ENCODE data around the gene FBXO10.

Gene FBXO10

GRCh38 chr9:37617161-37617560, 41.0 kb upstream of the FBXO10 start:
- H3K4me1 ChIP-seq (ENCODE audit: low read length): no peaks in the 10 kb centered on the region
- no peak overlapping the region for H3K4me3 ChIP-seq (ENCODE audit: low read length)
- no peak overlapping the region for H2AFZ ChIP-seq (ENCODE audit: low read depth, low read length)
- no peak overlapping the region for H3K27ac ChIP-seq (ENCODE audit: low read length)
- TF ChIP-seq CTCF (IDR thresholded peaks at IDR 0.05; ENCODE audit: low read depth, low read length) (no peak), EZH2phosphoT487 (IDR thresholded peaks at IDR 0.05; ENCODE audit: low read depth) (no peak)
- H3K27me3 ChIP-seq (ENCODE audit: low read depth, low read length): peaks cover 16% of the 10 kb centered on the region
- no peaks in the 10 kb centered on the region for H3K79me2 ChIP-seq (ENCODE audit: low read length)
- no peak overlapping the region for H3K4me2 ChIP-seq (ENCODE audit: low read length)
- H3K9me3 ChIP-seq (ENCODE audit: insufficient read depth, low read length): no peaks in the 10 kb centered on the region
- no peaks in the 10 kb centered on the region for H4K20me1 ChIP-seq (ENCODE audit: insufficient read depth, low read length)
- H3K36me3 ChIP-seq (replicated peaks; ENCODE audit: low read depth, low read length): no peaks in the 10 kb centered on the region
- no peak overlapping the region for H3K9ac ChIP-seq (ENCODE audit: low read length)

GRCh38 chr9:37611961-37612360, 35.8 kb upstream of the FBXO10 start:
- no peak for TF ChIP-seq CTCF (IDR thresholded peaks at IDR 0.05; ENCODE audit: low read depth, low read length)
- no peak for TF ChIP-seq EZH2phosphoT487 (IDR thresholded peaks at IDR 0.05; ENCODE audit: low read depth)
- no peaks in the 10 kb centered on the region for H3K4me1 ChIP-seq (ENCODE audit: low read length)
- no peak overlapping the region for H3K27ac ChIP-seq (ENCODE audit: low read length)
- H3K9me3 ChIP-seq (ENCODE audit: insufficient read depth, low read length): no peaks in the 10 kb centered on the region
- no peak overlapping the region for H2AFZ ChIP-seq (ENCODE audit: low read depth, low read length)
- H3K4me3 ChIP-seq (ENCODE audit: low read length): no peak overlapping the region
- H3K79me2 ChIP-seq (ENCODE audit: low read length): no peaks in the 10 kb centered on the region
- H3K36me3 ChIP-seq (replicated peaks; ENCODE audit: low read depth, low read length): no peaks in the 10 kb centered on the region
- peaks cover 36% of the 10 kb centered on the region for H3K27me3 ChIP-seq (ENCODE audit: low read depth, low read length)
- H4K20me1 ChIP-seq (ENCODE audit: insufficient read depth, low read length): no peaks in the 10 kb centered on the region
- H3K4me2 ChIP-seq (ENCODE audit: low read length): no peak overlapping the region
- H3K9ac ChIP-seq (ENCODE audit: low read length): no peak overlapping the region

- no peaks in the 10 kb centered on the region for H3K4me1 ChIP-seq (ENCODE audit: low read length)
- TF ChIP-seq EZH2phosphoT487 (IDR thresholded peaks at IDR 0.05; ENCODE audit: low read depth): no peak
- no peak for TF ChIP-seq CTCF (IDR thresholded peaks at IDR 0.05; ENCODE audit: low read depth, low read length)
These were observed 34.8 kb upstream of the FBXO10 start for GRCh38 chr9:37611014-37611413.

GRCh38 chr9:37609735-37610397, 33.7 kb upstream of the FBXO10 start:
- no peak overlapping the region for H2AFZ ChIP-seq (ENCODE audit: low read depth, low read length)
- H3K9ac ChIP-seq (ENCODE audit: low read length): no peak overlapping the region
- no peak overlapping the region for H3K27ac ChIP-seq (ENCODE audit: low read length)
- no peaks in the 10 kb centered on the region for H3K9me3 ChIP-seq (ENCODE audit: insufficient read depth, low read length)
- H3K4me2 ChIP-seq (ENCODE audit: low read length): no peak overlapping the region
- H4K20me1 ChIP-seq (ENCODE audit: insufficient read depth, low read length): no peaks in the 10 kb centered on the region
- H3K4me3 ChIP-seq (ENCODE audit: low read length): no peak overlapping the region
- no peaks in the 10 kb centered on the region for H3K4me1 ChIP-seq (ENCODE audit: low read length)
- no peaks in the 10 kb centered on the region for H3K79me2 ChIP-seq (ENCODE audit: low read length)
- peaks cover 50% of the 10 kb centered on the region for H3K27me3 ChIP-seq (ENCODE audit: low read depth, low read length)
- no peaks in the 10 kb centered on the region for H3K36me3 ChIP-seq (replicated peaks; ENCODE audit: low read depth, low read length)
- TF ChIP-seq EZH2phosphoT487 (IDR thresholded peaks at IDR 0.05; ENCODE audit: low read depth): no peak
- TF ChIP-seq CTCF (IDR thresholded peaks at IDR 0.05; ENCODE audit: low read depth, low read length): no peak

More at GRCh38 chr9:37611014-37611413, 34.8 kb upstream of the FBXO10 start:
- no peaks in the 10 kb centered on the region for H4K20me1 ChIP-seq (ENCODE audit: insufficient read depth, low read length)
- no peak overlapping the region for H3K9ac ChIP-seq (ENCODE audit: low read length)
- H3K4me3 ChIP-seq (ENCODE audit: low read length): no peak overlapping the region
- peaks cover 43% of the 10 kb centered on the region for H3K27me3 ChIP-seq (ENCODE audit: low read depth, low read length)
- H3K9me3 ChIP-seq (ENCODE audit: insufficient read depth, low read length): no peaks in the 10 kb centered on the region
- H2AFZ ChIP-seq (ENCODE audit: low read depth, low read length): no peak overlapping the region
- no peak overlapping the region for H3K4me2 ChIP-seq (ENCODE audit: low read length)
- no peak overlapping the region for H3K27ac ChIP-seq (ENCODE audit: low read length)
- no peaks in the 10 kb centered on the region for H3K79me2 ChIP-seq (ENCODE audit: low read length)
- H3K36me3 ChIP-seq (replicated peaks; ENCODE audit: low read depth, low read length): no peaks in the 10 kb centered on the region

Measured in OCI-LY3 (cell line).